Karpas-422 (cell line): Measurements from ENCODE around the gene HMGN4. TPM values are rescaled to one million over a fixed set of nuclear protein-coding genes. Genes with fewer than 3 reads are reported as not detected.

Experiments
- small RNA-seq: library from RNA; depleted of rRNA; stranded (forward); fragments of <200 nt; gene quantifications from one replicate; pipeline ENCODE3, GENCODE V24; 2014
- total RNA-seq: library from RNA; depleted of rRNA; stranded (reverse); fragments of >200 nt; shearing (Covaris generic); gene quantifications from 2 replicates; pipeline ENCODE4 v1.2.3, GENCODE V29; 2014; ENCODE audit warnings: low replicate concordance; rRNA removed

The HMGN4 gene
- total RNA-seq, 1 experiment from 2014 or later = 103 TPM

Small RNA genes within 50 kb of the gene (small RNA-seq; reads per million reads assigned to genes)
- not detected for gene RNU6-502P

Other genes with a start within 250 kb of the HMGN4 start
- gene BTN3A2, start 173.2 kb upstream of the HMGN4 start, total RNA-seq = 40.4 and 41.2 TPM in 2 replicates
- gene BTN2A2, start 155.3 kb upstream of the HMGN4 start, total RNA-seq = 16.8 and 18.4 TPM in 2 replicates
- gene BTN3A1, start 136.1 kb upstream of the HMGN4 start, total RNA-seq = 30.5 and 32.7 TPM in 2 replicates
- gene BTN3A3, start 97.9 kb upstream of the HMGN4 start, total RNA-seq = 15.2 and 24.1 TPM in 2 replicates
- gene BTN2A1, start 80.4 kb upstream of the HMGN4 start, total RNA-seq = 6.4 and 12.6 TPM in 2 replicates
- gene BTN1A1, start 38.1 kb upstream of the HMGN4 start, total RNA-seq = 0.22 TPM in 1 of 2 replicates, not detected in the other
- 22.7 and 23.7 TPM in 2 replicates for gene ABT1, start 58.6 kb downstream of the HMGN4 start, total RNA-seq
- 13.7 and 20.2 TPM in 2 replicates for gene ZNF322, start 121.4 kb downstream of the HMGN4 start, total RNA-seq